ENCODE results near the gene DEPDC4.

DNA sequence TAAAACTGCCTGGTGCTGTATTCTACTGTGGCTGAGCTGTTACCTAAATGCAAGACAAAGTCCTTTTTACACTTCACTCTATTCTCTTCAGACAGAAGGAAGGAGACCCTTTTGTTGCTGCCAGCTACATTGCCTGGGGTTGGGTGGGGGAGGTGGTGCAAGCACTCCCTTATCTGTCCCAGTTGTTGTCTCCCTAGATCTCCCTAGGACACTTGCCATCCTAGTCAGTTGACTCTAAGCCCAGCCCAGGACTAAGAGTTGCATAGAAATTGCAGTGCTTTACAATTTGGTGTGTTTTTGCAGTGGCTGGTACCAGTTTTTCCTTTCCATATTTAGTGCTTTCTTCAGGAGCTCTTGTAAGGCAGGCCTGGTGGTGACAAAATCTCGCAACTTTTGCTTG lies 35.2 kb upstream of the DEPDC4 start:
- TF ChIP-seq, protein P1, sequence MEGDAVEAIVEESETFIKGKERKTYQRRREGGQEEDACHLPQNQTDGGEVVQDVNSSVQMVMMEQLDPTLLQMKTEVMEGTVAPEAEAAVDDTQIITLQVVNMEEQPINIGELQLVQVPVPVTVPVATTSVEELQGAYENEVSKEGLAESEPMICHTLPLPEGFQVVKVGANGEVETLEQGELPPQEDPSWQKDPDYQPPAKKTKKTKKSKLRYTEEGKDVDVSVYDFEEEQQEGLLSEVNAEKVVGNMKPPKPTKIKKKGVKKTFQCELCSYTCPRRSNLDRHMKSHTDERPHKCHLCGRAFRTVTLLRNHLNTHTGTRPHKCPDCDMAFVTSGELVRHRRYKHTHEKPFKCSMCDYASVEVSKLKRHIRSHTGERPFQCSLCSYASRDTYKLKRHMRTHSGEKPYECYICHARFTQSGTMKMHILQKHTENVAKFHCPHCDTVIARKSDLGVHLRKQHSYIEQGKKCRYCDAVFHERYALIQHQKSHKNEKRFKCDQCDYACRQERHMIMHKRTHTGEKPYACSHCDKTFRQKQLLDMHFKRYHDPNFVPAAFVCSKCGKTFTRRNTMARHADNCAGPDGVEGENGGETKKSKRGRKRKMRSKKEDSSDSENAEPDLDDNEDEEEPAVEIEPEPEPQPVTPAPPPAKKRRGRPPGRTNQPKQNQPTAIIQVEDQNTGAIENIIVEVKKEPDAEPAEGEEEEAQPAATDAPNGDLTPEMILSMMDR (IDR thresholded peaks at IDR 0.05): no peak
- no peak for TF ChIP-seq POLR2A (IDR thresholded peaks at IDR 0.05)
- TF ChIP-seq POLR2AphosphoS5 (IDR thresholded peaks at IDR 0.05): no peak
- TF ChIP-seq EP300 (IDR thresholded peaks at IDR 0.05): no peak
